Stimulated activated memory B cell treated with anti-CD40 and anti-IgM and Interleukin-4, amounts not matched to agents 10 μg/mL and 1 μg/mL and 100 μg/mL, for 72 hours (primary cell): ENCODE measurements around the gene BRICD5.
"Not testable (repeated sequence)": the region's sequence is repeated elsewhere in the genome, so short reads cannot be mapped to it uniquely, and the experiment has no call there.

Source experiments
- ATAC-seq: fragments of 150-1000 bp; cut with Tn5 transposase; 2 replicates; pipeline ENCODE4 v1.10.0; 2021
- H3K27ac Mint-ChIP-seq: one replicate; pipeline ENCODE4 v1.8.0; 2022; ENCODE audit warnings: mild to moderate bottlenecking, mixed read lengths
- H3K27me3 Mint-ChIP-seq: one replicate; pipeline ENCODE4 v1.8.0; 2022; ENCODE audit warnings: mixed read lengths
- H3K36me3 Mint-ChIP-seq: one replicate; pipeline ENCODE4 v1.8.0; 2022; ENCODE audit warnings: mixed read lengths
- H3K4me1 Mint-ChIP-seq: one replicate; pipeline ENCODE4 v1.8.0; 2022; ENCODE audit warnings: mixed read lengths
- H3K4me3 Mint-ChIP-seq: one replicate; pipeline ENCODE4 v1.8.0; 2022; ENCODE audit warnings: mild to moderate bottlenecking, moderate library complexity, mixed read lengths
- H3K9me3 Mint-ChIP-seq: one replicate; pipeline ENCODE4 v1.8.0; 2022; ENCODE audit warnings: mixed read lengths

The BRICD5 gene

GRCh38 chr16:2243031-2243528 is 32.4 kb upstream of the BRICD5 start:
- H3K27ac Mint-ChIP-seq = no peak overlapping the region
- H3K9me3 Mint-ChIP-seq = no peaks in the 10 kb centered on the region
- H3K4me3 Mint-ChIP-seq = no peak overlapping the region
- peaks cover 23% of the 10 kb centered on the region for H3K36me3 Mint-ChIP-seq
- no peak for ATAC-seq
- no peaks in the 10 kb centered on the region for H3K4me1 Mint-ChIP-seq
- H3K27me3 Mint-ChIP-seq = no peaks in the 10 kb centered on the region

- Mint-ChIP-seq H3K36me3 (peaks cover 23% of the 10 kb centered on the region), H3K4me1 (no peaks in the 10 kb centered on the region), H3K27ac (no peak overlapping the region), H3K27me3 (no peaks in the 10 kb centered on the region), H3K4me3 (no peak overlapping the region), H3K9me3 (no peaks in the 10 kb centered on the region)
- ATAC-seq = no peak
Measured at GRCh38 chr16:2242598-2242997, 31.9 kb upstream of the BRICD5 start.

- not testable (repeated sequence) for ATAC-seq, H3K4me1 Mint-ChIP-seq, H3K4me3 Mint-ChIP-seq, H3K9me3 Mint-ChIP-seq, H3K27ac Mint-ChIP-seq, H3K27me3 Mint-ChIP-seq
- peaks cover 30% of the 10 kb centered on the region for H3K36me3 Mint-ChIP-seq
Measured at GRCh38 chr16:2240331-2240730, 29.7 kb upstream of the BRICD5 start.

GRCh38 chr16:2238838-2239675 is 28.4 kb upstream of the BRICD5 start:
- ATAC-seq = no peak
- no peaks in the 10 kb centered on the region for H3K9me3 Mint-ChIP-seq
- peaks cover 36% of the 10 kb centered on the region for H3K36me3 Mint-ChIP-seq
- no peak overlapping the region for H3K27ac Mint-ChIP-seq
- no peak overlapping the region for H3K4me3 Mint-ChIP-seq
- no peaks in the 10 kb centered on the region for H3K27me3 Mint-ChIP-seq
- H3K4me1 Mint-ChIP-seq = no peaks in the 10 kb centered on the region

GRCh38 chr16:2238150-2238837 is 27.6 kb upstream of the BRICD5 start:
- Mint-ChIP-seq H3K27me3 (no peaks in the 10 kb centered on the region), H3K4me3 (no peak overlapping the region), H3K9me3 (no peaks in the 10 kb centered on the region), H3K4me1 (no peaks in the 10 kb centered on the region), H3K36me3 (peaks cover 40% of the 10 kb centered on the region), H3K27ac (no peak overlapping the region)
- peak; percentile 35 for ATAC-seq

- H3K4me3 Mint-ChIP-seq = no peak overlapping the region
- H3K27ac Mint-ChIP-seq = no peak overlapping the region
- no peaks in the 10 kb centered on the region for H3K9me3 Mint-ChIP-seq
- no peak for ATAC-seq
- H3K36me3 Mint-ChIP-seq = peaks cover 40% of the 10 kb centered on the region
- no peaks in the 10 kb centered on the region for H3K27me3 Mint-ChIP-seq
- H3K4me1 Mint-ChIP-seq = no peaks in the 10 kb centered on the region
Measured at GRCh38 chr16:2237493-2238149, 27.0 kb upstream of the BRICD5 start.

- no peaks in the 10 kb centered on the region for H3K9me3 Mint-ChIP-seq
- peaks cover 35% of the 10 kb centered on the region for H3K36me3 Mint-ChIP-seq
- no peak overlapping the region for H3K27ac Mint-ChIP-seq
- ATAC-seq = no peak
- H3K4me3 Mint-ChIP-seq = no peak overlapping the region
- no peaks in the 10 kb centered on the region for H3K27me3 Mint-ChIP-seq
- no peaks in the 10 kb centered on the region for H3K4me1 Mint-ChIP-seq
Measured at GRCh38 chr16:2237102-2237482, 26.4 kb upstream of the BRICD5 start.

- Mint-ChIP-seq H3K4me1 (no peaks in the 10 kb centered on the region), H3K36me3 (peaks cover 39% of the 10 kb centered on the region)
- ATAC-seq = no peak
Measured at GRCh38 chr16:2236337-2237101, 25.9 kb upstream of the BRICD5 start, which contains the start of gene DNASE1L2. Gene DNASE1L2, plus strand, starts transcription at chr16:2236444. Its CDS starts 373 bp downstream, at chr16:2236817.

GRCh38 chr16:2235695-2236336 is 25.2 kb upstream of the BRICD5 start:
- H3K4me1 Mint-ChIP-seq = no peaks in the 10 kb centered on the region
- H3K27ac Mint-ChIP-seq = no peak overlapping the region
- no peaks in the 10 kb centered on the region for H3K9me3 Mint-ChIP-seq
- H3K36me3 Mint-ChIP-seq = peaks cover 41% of the 10 kb centered on the region
- no peak overlapping the region for H3K4me3 Mint-ChIP-seq
- no peak for ATAC-seq
- no peaks in the 10 kb centered on the region for H3K27me3 Mint-ChIP-seq

More at GRCh38 chr16:2236337-2237101, 25.9 kb upstream of the BRICD5 start, which contains the start of gene DNASE1L2:
- H3K9me3 Mint-ChIP-seq = no peaks in the 10 kb centered on the region
- no peaks in the 10 kb centered on the region for H3K27me3 Mint-ChIP-seq
- H3K4me3 Mint-ChIP-seq = no peak within 1 kb of the TSS
- no peak within 1 kb of the TSS for H3K27ac Mint-ChIP-seq

- peaks cover 42% of the 10 kb centered on the region for H3K36me3 Mint-ChIP-seq
- no peaks in the 10 kb centered on the region for H3K9me3 Mint-ChIP-seq
- ATAC-seq = no peak
Measured at GRCh38 chr16:2235234-2235651, 24.6 kb upstream of the BRICD5 start.

GRCh38 chr16:2234813-2235170 is 24.1 kb upstream of the BRICD5 start:
- H3K4me3 Mint-ChIP-seq = no peak overlapping the region
- no peaks in the 10 kb centered on the region for H3K4me1 Mint-ChIP-seq
- H3K36me3 Mint-ChIP-seq = peaks cover 45% of the 10 kb centered on the region
- no peaks in the 10 kb centered on the region for H3K9me3 Mint-ChIP-seq
- H3K27ac Mint-ChIP-seq = no peak overlapping the region
- no peaks in the 10 kb centered on the region for H3K27me3 Mint-ChIP-seq
- no peak for ATAC-seq

More at GRCh38 chr16:2235234-2235651, 24.6 kb upstream of the BRICD5 start:
- H3K27ac Mint-ChIP-seq = no peak overlapping the region
- no peak overlapping the region for H3K4me3 Mint-ChIP-seq
- no peaks in the 10 kb centered on the region for H3K4me1 Mint-ChIP-seq
- no peaks in the 10 kb centered on the region for H3K27me3 Mint-ChIP-seq

- Mint-ChIP-seq H3K4me3 (no peak overlapping the region), H3K9me3 (no peaks in the 10 kb centered on the region), H3K36me3 (peaks cover 45% of the 10 kb centered on the region), H3K27me3 (no peaks in the 10 kb centered on the region), H3K4me1 (no peaks in the 10 kb centered on the region), H3K27ac (no peak overlapping the region)
- ATAC-seq = no peak
Measured at GRCh38 chr16:2233872-2234812, 23.5 kb upstream of the BRICD5 start.

GRCh38 chr16:2233046-2233775 is 22.5 kb upstream of the BRICD5 start:
- no peak overlapping the region for H3K27ac Mint-ChIP-seq

More at GRCh38 chr16:2233046-2233775, 22.5 kb upstream of the BRICD5 start:
- Mint-ChIP-seq H3K36me3 (peaks cover 49% of the 10 kb centered on the region), H3K4me1 (no peaks in the 10 kb centered on the region), H3K27me3 (no peaks in the 10 kb centered on the region), H3K9me3 (no peaks in the 10 kb centered on the region), H3K4me3 (no peak overlapping the region)
- ATAC-seq = no peak
